ENCODE data around the gene EPB41L2.
A peak's percentile ranks its signal among the peaks of the same experiment; 100 is the strongest.

EPB41L2 gene

DNA sequence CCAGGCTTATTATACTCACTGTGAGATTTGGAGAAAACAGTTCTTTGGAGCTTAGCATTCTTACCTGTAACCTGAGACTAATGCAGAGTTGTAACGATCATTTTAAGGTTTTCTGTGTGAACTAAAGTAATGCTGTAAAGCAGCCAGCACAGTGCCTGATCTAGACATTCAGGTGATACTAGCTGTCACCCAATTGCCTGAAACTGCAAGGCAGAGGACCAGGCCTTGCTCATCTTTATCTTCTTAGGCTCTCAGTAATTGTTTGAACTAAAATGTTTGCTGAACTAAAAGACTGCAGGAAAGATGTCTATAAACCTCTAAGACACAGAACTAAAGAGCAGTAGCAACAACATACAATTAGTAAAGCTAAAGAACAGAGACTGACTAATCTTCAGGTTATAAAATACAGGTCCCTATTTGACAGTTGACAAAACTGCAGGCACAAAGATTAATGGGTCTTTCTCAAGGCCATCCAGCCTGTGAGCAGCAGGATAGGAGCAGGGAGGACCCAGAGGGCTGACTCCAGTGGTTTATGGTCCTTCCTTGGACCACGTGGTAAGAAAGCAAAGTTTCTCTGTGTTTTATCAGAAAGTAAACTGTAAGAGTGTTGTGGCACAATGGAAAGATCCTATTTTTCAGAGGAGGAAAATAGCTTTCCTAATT is 204.4 kb downstream of the EPB41L2 start:
- no peak for DNase-seq

DNA sequence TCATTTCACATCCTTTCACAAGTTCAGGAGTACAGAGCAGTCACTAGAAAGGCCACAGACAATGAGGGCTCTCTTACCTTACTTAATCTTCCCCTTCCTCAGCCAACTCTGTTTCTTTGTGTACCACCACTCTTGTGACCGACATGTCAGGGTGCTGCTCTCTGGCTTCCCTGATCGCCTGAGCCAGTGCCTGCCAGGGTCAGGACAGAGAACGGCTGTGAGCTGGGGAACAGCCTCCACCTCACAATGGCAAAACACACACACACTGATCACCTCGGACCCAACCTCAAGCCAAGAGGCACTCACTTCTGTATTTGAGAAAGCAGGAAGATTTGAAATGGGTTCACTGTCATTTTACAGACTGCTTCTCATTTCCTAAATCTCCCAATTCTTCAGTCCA is 205.0 kb downstream of the EPB41L2 start:
- DNase-seq = no peak

DNA sequence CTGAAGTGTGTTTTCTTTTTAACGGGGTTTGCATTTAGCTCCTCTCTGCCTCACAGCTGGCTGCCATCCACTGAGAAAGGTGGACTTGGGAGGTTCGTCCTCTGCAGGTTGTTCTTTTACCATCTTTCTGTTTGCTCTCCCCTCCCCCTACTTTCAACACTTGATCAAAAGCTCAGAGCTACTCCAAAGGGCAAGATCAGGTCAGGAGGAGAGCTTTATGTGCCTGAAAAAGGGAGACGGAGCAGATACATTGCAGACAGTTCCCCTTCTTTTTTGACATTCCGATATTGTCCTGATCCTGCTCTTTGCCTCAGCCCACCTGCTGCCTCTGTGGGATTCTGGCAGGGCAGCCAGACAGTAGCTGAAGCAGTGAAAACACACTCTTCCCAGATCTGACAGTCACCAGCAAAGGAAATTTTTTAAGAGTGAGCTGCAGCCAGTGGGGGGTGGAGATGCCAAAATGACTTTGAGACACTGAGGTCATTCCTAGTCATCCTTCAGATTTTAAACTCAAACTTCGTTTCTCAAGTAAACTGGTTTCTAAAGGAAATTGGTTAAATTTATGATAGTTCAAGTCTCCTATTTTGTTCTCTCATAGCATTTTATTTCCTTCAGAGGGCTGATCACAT is 209.4 kb downstream of the EPB41L2 start:
- DNase-seq = no peak

DNA sequence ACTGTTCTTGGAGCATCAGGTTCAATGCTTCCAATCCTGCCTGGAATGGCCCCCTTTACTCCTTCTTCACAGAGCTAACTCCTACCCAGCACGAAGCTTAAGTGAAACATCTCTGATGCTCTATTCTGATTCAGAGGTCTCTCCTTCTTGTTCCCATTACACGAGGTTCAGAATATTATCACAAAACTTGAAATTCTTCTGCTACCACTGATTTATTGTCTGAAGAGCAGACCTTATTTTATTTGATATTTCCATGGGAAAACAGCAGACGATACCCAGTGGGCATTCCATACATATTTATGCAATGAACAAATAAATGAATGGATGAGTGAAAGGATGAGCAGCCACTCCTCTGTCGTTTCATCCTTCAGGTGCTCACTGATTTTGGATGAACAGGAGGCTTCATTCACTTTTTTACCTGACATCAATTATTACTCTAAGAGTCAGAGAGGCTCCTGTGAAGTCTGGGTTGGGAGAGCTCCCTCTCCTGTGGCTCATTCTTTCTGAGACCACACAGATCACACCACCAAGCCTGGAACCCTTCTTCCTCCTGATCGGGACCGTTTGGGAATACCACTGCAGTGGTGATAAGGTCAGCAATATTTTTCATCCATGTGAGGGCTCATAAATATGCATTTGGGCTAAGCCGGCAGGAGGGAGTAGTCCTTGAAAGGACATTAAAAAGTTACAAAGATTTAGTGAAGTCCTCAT is 210.0 kb downstream of the EPB41L2 start:
- no peak for DNase-seq

DNA sequence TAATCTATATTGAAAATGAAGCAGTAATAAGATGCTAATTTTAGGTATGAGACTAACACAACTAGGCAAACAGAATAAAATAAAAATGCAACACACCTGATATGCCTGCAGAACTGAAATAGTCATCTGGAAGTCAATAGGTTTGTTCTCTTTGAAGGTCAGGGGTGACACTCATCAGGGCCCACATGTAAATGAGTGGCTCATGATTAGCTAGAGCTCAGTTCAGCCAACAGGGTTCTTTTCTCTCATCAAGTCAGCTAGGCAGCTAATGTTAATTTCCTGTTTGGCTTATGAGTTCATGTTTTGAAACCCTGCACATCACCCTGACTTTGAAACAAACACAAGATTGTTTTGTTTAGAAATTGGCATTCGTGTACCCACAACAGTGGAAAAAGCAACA is 212.0 kb downstream of the EPB41L2 start:
- DNase-seq = no peak

DNA sequence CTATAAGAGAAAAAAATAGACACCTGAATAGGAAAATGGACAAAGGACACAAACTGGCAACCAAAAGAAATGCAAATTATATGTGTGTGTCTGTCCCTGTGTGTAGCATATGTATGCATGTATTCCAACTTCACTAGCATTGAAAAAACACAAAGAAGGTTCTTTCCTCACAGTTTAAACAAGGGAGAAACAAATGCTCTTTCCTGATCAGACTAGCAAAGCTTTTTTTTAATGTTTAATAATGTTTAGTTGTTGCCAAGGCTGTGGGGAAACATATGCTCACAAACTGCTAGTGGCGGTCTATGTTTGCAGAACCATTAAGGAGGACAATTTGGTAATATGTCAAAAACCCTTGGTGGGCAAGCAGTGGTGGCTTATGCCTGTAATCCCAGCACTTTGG is 213.5 kb downstream of the EPB41L2 start:
- DNase-seq = no peak

DNA sequence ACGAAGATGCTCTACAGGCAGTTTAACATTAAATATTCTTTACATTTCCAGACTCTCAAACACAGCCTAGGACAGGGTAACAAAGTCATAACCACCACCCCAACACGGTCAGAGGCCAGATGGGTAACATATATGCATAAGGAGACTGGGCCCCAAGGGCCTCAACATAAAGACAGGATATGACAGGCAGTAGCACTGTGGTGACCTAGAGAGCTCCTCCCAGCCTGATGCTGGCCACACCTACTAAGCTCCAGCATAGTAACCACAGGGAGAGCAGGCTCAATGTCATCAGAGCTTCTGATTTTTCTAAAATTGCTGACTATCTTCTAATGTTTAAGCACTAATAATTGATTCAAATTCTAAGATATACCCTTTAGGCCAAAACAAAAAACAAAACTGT is 214.1 kb downstream of the EPB41L2 start:
- DNase-seq = peak; percentile 35

DNA sequence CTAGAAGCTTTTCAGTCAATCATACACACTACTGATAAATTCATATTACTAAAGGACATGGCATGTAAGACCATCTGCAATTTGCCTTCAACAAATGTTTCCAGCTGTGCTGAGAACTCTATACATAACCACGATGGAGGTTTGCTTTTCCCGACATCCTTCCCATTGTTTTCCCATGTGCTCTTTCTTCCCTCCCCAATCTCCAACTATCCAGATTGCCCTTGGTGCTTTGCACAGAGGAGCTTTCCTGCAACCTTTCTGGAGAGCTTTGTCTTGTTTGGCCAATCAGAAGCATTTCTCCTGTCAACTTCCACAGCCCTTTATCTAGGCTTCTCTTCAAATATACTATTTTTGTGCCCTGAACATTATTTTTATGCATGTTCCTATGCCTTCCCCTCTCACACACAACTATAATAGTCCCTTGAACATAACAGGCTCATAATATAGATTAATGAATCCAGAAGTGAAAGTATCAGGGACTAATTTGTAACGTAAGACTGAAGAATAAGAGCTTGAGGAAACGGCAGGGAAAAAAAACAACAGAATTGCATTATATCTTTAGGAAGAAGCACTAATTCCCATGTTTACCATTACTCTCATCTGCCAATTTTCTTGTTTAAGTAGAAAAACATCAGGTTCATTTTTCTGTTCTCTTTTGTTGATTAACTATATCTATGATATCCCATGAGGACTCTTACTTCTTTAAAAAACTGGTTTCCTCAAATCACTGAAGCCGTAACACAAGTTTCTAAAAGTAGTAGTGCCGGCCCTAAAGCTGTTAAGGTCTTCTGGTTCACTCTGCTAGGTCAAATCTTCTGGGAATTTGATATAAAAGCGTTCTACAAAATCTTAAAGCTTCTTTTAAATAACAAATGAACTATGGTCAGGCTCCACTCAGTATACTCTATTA is 215.8 kb downstream of the EPB41L2 start:
- DNase-seq = no peak

DNA sequence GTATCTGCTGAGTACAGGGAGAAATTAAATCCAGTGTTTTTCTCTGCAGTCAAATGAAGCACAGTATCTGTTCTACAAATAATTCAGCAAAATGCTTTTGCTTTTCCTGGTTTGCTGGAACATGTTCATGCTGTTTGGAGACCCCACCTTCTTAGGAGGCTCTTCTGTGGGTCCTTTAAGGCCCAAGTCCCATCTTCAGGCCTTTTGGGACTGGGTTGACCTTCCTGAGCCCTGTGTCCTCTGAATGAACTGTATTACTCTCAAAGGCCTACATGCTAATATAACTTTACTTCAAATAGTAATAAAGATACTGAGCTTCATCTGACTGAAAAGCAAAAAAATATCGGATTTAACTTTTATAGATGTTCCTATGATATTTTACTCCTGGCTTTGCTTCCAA is 216.5 kb downstream of the EPB41L2 start:
- DNase-seq = no peak

DNA sequence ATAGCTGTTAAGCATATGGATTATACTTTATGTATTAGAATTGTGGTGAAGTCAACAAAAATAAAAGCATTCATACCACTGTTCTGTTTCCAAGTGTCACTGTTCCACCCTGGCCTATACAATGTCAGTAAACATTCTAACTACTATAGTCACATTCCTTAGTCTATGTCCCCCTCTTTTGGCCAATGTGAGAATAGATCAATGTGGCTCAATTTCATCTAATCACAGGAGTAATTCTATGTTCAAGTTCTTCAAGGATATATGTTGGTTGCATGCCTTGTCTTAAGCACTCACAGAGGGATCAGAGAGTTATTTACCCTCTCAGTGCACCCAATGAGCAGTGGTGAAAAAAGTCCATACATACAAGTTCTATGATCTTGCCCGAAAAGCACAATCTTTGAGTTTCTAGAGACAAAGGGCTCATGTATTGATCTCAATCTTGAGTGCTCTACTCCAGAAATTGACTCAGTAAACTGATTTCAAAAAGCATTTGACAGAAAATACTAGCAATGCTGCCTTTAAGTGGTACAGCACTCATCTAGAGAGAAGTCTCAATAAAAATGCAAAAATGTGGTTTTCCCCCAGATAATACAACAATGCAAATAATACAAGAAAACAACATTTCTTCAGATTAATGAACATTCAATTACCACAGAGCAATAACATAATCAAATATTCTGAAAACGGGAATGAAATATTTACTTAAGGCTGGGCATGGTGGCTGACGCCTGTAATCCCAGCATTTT is 219.3 kb downstream of the EPB41L2 start:
- peak; percentile 75 for DNase-seq

DNA sequence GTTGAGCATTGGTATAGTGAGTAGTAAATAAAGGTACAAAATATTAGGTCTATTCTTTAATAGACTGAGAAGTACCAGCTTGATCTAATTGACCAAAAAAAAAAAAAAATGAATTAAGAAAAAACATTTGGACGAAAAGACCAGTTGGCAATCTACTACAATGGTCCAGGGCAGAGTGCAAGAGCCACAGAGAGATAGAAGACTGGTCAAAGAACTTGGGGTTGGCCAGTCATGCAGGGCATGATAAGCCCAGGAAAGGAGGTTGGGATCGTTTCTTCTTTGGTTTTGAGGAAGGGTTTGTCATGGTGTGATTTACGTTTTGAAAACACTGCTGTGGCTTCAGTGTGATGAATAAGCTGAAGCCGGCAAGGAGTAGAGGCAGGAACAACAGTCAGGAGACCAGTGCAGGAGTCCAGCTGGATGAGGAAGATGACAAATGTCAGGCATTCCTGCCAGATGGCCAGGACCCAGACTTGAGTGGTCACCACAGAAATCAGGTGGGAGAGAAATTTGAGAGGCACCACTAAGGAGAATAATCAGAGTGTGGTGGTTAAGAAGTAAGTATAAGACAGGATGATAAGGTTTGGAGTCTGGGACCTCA is 221.8 kb downstream of the EPB41L2 start:
- DNase-seq = no peak

DNA sequence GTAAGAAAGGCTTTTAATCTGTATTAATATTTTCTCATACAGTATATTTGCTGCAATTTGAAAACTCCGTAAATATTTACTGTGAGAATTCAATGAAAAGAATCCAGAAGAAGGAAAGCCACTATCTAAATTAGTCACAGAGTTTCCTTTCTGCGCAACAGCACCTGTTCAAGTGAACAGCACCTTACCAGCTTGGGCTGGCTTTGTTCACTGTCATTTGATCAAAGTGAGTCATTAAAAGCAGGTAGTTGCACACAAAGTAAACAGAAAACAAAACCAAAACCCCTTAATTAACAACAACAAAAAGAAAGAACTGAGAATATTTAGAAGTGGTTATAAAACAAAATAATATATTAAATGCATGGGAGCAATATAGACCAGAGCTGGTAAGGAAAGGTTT is 223.0 kb downstream of the EPB41L2 start:
- no peak for DNase-seq

DNA sequence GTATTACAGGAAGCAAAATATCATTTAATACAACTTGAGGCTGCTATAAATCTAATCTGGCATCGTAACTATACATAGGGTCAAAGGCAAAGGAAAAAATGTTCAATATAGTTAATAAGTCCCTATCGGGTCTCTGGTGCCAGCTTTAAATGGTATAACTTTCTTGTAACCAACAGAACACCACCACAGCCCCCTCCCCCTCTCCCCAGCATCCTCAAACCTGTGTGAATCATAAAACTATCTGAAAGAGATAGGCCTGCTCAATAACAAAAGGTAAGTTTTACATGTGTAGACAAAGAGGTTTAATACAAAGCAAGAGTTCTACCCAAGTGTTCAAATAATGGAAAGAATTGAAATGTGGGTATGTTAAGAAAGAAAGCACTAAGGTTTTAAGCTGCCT is 223.7 kb downstream of the EPB41L2 start:
- DNase-seq = no peak

DNA sequence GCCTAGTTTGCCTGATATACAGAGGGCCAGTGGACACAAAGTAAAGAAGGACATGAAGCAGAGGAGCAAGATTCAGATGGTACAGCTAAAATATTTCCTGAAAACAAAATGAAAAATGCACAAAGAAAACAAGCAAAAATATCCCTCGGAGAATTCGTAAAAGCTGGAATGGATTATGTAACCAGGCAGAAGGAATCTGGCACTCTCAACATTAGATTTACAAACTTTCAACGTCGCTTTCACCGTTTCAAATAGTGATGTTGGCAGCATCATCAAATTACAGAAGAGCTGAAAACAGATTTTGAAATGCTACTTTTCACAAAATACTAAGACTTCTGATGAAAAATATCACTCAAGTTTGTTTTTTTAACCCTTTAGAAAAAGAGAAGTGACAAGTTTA is 224.1 kb downstream of the EPB41L2 start:
- DNase-seq = no peak

DNA sequence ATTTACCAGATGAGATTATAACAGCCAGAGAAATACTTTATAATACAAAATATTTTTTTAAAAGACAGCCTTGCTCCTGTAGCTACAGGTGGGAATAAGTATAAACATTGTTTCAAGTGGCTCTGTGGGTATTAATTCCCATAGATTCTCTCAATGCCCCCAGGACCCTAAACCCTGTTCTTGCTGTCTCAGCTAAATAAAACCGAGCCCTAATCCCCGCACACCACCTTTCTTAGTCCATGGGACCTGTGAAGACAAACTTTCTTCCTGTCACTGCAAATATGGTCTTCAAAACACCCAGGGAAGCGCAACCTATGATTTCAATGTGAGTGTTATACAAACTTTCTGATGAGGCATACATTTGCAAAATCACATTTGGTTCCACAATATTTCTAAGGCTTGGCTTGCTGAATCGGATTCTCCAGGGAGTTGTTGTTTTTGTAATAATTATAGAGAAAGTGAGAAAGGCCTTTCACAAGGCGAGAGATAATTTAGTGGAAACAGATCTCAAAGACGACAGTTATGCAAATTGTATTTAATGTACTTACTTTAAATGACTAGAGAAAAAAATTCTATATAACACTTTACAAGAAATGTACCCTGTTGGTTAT is 224.7 kb downstream of the EPB41L2 start:
- DNase-seq = no peak

DNA sequence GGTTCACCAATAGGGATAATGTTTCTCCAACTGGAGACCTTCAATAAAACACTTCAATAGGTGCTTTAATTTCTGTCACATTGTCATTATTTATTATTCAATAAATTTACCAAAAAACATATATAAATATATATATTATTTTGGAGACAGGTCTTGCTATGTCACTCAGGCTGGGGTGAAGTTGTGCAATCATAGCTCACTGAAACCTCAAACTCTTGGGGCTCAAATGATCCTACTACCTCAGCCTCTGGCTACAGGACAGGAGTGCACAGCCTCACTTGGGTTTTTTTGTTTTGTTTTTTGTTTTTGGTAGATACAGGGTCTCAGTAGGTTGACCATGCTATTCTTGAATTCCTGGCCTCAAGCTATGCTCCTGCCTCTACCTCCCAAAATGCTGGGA is 226.0 kb downstream of the EPB41L2 start:
- DNase-seq = no peak

DNA sequence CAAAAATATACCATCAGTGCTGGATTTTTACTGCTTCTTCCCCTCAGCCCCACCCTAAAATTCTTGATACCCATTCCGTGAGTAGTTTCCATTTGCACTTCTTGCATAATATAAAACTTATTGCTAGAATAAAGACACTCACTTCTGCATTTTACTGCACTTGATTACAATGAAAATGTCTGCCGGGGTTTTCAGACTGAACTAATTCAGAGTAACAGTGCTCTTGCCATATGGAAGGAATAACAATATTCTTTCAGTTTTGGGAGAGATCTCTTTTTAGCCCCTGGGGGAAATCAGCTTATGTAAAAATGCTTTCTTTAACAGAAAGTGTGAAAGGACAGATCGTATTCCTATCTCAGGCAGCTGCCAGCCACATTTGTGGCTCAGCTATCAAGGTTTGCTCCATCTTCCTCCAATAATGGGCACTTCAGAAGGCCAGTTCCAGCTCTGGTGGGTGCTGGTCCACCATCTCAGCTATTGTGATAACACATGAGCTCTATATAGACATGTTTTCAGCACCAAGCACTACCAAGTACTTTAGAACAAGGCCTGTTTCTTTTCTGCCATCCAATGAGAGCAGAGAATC is 226.9 kb downstream of the EPB41L2 start:
- DNase-seq = no peak

DNA sequence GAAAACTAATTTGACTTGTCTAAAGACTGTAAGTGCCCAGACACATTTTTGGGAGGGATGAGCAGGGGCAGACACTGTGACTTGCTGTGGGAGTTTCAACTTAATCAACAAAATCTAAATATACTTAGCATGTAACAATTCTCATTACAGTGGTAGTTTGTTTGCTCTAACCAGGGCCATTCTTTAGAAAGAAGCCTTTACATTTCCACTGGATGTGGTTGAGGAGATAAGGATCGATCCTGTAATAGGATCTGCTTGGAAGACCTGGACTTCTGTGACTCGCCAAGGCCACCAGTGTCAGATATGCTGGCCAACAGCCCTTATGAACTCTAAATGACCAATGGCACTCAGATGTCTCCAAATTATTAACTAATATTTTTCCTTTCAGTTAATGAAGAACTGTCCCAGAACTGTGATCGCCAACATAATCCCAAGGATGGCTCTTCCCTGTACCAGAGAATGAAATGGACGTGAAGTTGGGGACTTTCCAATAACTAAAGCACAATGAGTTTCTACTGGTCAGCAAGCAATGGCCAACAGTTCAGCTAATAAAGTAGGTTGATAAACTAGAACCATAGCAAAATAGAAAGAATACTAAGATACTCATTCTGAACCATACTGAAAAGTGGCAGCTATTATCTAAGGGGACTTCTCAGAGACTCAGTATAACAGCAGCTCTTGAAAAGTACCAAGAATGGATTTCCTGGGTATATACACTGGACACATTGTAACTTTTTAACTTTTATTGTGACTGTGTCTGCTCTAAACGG is 228.4 kb downstream of the EPB41L2 start:
- DNase-seq = no peak

DNA sequence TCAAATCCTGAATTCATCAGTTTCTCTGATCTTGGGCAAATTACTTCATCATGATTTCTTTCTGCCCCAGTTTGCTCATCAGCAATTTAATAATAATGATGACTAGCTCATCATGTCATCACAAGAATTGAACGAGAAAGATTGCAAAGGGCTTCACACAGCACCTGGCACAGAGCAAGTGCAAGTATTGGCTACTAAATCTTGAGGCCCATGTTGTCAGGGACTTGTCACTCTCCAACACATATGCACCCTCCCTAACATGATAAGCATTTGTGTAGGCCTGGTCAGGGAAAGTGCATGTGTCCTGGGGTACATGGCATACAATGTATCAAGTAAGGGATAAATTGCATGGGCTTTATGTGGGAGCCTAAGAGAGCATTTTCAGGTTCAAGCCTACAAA is 229.5 kb downstream of the EPB41L2 start:
- DNase-seq = no peak

DNA sequence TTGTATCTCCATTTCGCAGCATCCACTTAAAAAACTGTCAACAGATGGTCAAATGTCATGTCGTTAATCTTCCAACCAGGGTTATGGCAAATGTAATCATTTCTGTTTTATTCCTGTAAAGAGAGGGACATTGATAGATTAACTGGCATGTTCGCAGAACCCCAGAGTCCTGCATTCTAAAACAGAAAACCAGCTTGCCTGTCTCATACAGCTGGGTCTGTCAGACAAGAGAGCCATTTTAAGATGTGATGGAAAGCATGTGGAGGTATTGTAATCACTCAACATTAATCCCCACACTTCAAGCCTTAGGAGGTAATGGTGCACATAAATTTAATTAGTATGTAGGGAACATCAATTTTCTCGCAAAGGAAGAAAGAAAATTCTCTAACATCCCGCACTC is 231.4 kb downstream of the EPB41L2 start:
- DNase-seq = no peak

Data from CD4-positive, alpha-beta T cell treated with Interleukin-17A for 1 hour (primary cell).